HEK293T (cell line): ENCODE results near the gene GMDS.

Source experiments
- ARNT ChIP-seq: fragments of 450-650 bp; IDR thresholded peaks from 2 replicates; pipeline ENCODE4 v1.6.1; 2017; ENCODE audit warnings: mild to moderate bottlenecking
- BHLHE40 ChIP-seq: fragments of 450-650 bp; IDR thresholded peaks from 2 replicates; pipeline ENCODE4 v1.6.1; 2016; ENCODE audit warnings: mild to moderate bottlenecking, moderate library complexity, borderline replicate concordance
- CTBP1 ChIP-seq: fragments of 450-650 bp; IDR thresholded peaks from 2 replicates; pipeline ENCODE4 v1.6.1; 2016; ENCODE audit warnings: borderline replicate concordance
- ELF4 ChIP-seq: fragments of 450-650 bp; IDR thresholded peaks from 2 replicates; pipeline ENCODE4 v1.6.1; 2017; ENCODE audit warnings: antibody characterized with exemption
- FOXA1 ChIP-seq: fragments of 450-650 bp; IDR thresholded peaks from 2 replicates; pipeline ENCODE4 v1.6.1; 2016; ENCODE audit warnings: mild to moderate bottlenecking
- FOXM1 ChIP-seq: fragments of 450-650 bp; IDR thresholded peaks from 2 replicates; pipeline ENCODE4 v1.6.1; 2017; ENCODE audit warnings: mild to moderate bottlenecking, borderline replicate concordance
- HDGF ChIP-seq: fragments of 450-650 bp; IDR thresholded peaks from 2 replicates; pipeline ENCODE4 v1.6.1; 2017; ENCODE audit warnings: antibody characterized with exemption, borderline replicate concordance
- L3MBTL2 ChIP-seq: fragments of 450-650 bp; conservative IDR thresholded peaks from 2 replicates; pipeline ENCODE4 v1.6.1; 2016; ENCODE audit warnings: mild to moderate bottlenecking
- LEF1 ChIP-seq: fragments of 450-650 bp; IDR thresholded peaks from 2 replicates; pipeline ENCODE4 v1.6.1; 2017; ENCODE audit warnings: mild to moderate bottlenecking, borderline replicate concordance
- NFRKB ChIP-seq: fragments of 450-650 bp; IDR thresholded peaks from 2 replicates; pipeline ENCODE4 v1.6.1; 2016; ENCODE audit warnings: mild to moderate bottlenecking, moderate library complexity
- PKNOX1 ChIP-seq: fragments of 450-650 bp; IDR thresholded peaks from 2 replicates; pipeline ENCODE4 v1.6.1; 2016
- SP1 ChIP-seq: fragments of 450-650 bp; IDR thresholded peaks from 2 replicates; pipeline ENCODE4 v1.6.1; 2017
- SUZ12 ChIP-seq: fragments of 450-650 bp; IDR thresholded peaks from 2 replicates; pipeline ENCODE4 v1.6.1; 2016; ENCODE audit warnings: mild to moderate bottlenecking
- TARDBP ChIP-seq: fragments of 450-650 bp; IDR thresholded peaks from 2 replicates; pipeline ENCODE4 v1.6.1; 2016

- TF ChIP-seq SP1, result no peak
- TF ChIP-seq SUZ12, result no peak
- no peak for TF ChIP-seq FOXA1
- no peak for TF ChIP-seq PKNOX1
- no peak for TF ChIP-seq FOXM1
- no peak for TF ChIP-seq L3MBTL2
- TF ChIP-seq TARDBP, result no peak
- TF ChIP-seq NFRKB, result no peak
- TF ChIP-seq CTBP1, result no peak
- TF ChIP-seq ARNT, result no peak
- no peak for TF ChIP-seq ELF4
- no peak for TF ChIP-seq HDGF
- no peak for TF ChIP-seq BHLHE40
- TF ChIP-seq LEF1, result no peak
Measured at GRCh38 chr6:2104524-2104880, 140.9 kb downstream of the GMDS start.
